T-helper 1 cell treated with Interleukin-12 subunit alpha and Interleukin-12 subunit beta and Interleukin-4 antibody, amounts not matched to agents 30 μg/mL and 1 μg/mL, for 36 hours (primary cell): ENCODE measurements around the gene PKNOX1.
"Not testable (repeated sequence)": the region's sequence is repeated elsewhere in the genome, so short reads cannot be mapped to it uniquely, and the experiment has no call there.

Experiments
- H3K27ac Mint-ChIP-seq: one replicate; pipeline ENCODE4 v1.8.0; 2021; ENCODE audit warnings: mild to moderate bottlenecking, mixed read lengths
- H3K27me3 Mint-ChIP-seq: one replicate; pipeline ENCODE4 v1.8.0; 2021; ENCODE audit warnings: low read depth, mixed read lengths
- H3K36me3 Mint-ChIP-seq: one replicate; pipeline ENCODE4 v1.8.0; 2021; ENCODE audit warnings: low read depth, mixed read lengths
- H3K4me1 Mint-ChIP-seq: one replicate; pipeline ENCODE4 v1.8.0; 2021; ENCODE audit warnings: low read depth, mixed read lengths
- H3K4me3 Mint-ChIP-seq: one replicate; pipeline ENCODE4 v1.8.0; 2021; ENCODE audit warnings: mild to moderate bottlenecking, moderate library complexity, mixed read lengths
- H3K9me3 Mint-ChIP-seq: one replicate; pipeline ENCODE4 v1.8.0; 2021; ENCODE audit warnings: mixed read lengths

PKNOX1 gene

DNA sequence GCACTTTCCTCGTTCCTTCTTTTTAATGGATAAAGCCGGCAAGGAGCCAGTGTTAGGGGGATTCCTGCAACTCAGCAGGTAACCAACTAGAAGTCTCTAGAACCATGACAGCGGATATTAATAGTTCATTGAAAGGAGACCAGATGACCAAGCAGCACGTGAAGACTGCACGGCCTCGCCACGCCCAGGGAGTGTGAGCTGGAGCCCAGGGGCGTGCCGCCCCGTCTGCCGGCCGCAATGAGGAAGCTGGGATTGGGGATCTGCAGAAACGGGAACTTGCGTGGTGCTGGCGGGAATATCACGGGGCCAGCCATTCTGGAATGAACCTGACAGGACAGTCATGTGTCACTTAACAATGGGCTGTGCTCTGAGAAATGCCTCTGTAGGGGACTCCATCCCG is 62.5 kb downstream of the PKNOX1 start:
- not testable (repeated sequence) for H3K36me3 Mint-ChIP-seq

DNA sequence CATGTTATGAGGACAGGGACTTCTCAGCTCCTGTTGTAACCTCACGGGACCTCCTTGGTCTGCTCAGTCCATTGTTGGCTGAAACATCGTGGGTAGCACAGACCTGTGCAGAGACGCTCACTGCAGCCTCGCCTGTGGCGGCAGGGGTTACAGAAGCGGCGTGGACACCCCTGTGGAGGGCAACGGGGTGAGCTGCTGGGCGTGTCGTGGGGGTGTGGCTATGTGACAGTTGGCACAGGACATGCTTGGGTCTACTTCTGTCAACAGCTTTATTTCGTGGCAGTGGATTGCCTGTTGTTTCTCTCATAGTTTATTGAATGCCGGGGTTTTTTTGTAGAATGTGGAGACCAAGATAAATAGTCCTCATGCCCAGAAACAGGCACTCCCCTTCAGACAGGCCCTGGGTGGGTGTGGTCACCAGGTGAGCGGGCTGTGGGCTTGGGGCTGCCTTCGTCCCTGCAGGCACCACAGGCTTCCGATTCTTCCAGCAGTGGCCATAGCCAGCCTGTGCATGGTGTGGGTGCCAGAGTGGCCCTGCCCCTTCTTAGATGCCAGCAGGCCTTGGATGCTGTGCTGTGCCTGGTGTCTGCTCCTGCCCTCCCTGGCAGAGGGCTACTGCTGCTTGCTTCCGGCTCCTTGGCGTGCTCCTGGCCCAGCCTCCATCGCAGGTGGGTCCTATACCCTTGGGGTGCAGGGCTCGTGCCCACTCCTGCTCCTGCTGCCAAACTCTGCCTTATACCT is 63.7 kb downstream of the PKNOX1 start:
- H3K9me3 Mint-ChIP-seq, H3K27ac Mint-ChIP-seq, H3K4me1 Mint-ChIP-seq, H3K27me3 Mint-ChIP-seq, H3K4me3 Mint-ChIP-seq, H3K36me3 Mint-ChIP-seq: not testable (repeated sequence)

More for the DNA sequence above, 62.5 kb downstream of the PKNOX1 start:
- H3K9me3 Mint-ChIP-seq, H3K27ac Mint-ChIP-seq, H3K4me3 Mint-ChIP-seq, H3K27me3 Mint-ChIP-seq, H3K4me1 Mint-ChIP-seq: not testable (repeated sequence)

- not testable (repeated sequence) for H3K9me3 Mint-ChIP-seq, H3K4me1 Mint-ChIP-seq, H3K27me3 Mint-ChIP-seq, H3K36me3 Mint-ChIP-seq, H3K4me3 Mint-ChIP-seq, H3K27ac Mint-ChIP-seq
Measured at GRCh38 chr21:43038659-43039044, 64.3 kb downstream of the PKNOX1 start.

DNA sequence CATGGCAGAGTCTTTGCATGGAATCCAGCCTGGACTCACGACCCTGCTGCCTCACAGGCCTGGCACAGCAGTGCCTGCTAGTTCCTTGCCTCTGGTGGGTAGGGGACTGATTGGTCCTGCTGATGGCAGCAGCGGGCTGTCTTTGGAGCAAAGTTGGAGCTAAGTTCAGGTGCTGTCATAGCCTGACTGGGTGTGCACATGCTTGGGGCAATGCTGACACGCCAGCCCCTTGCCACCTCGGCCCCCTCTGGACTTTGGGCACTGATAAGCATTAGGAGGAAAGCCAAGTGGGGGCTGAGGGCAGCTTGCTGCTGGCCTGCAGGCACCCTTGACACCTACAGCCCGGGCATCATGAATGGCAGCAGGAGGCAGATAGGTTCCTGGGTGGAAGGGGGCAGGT is 67.8 kb downstream of the PKNOX1 start:
- H3K4me1 Mint-ChIP-seq, H3K36me3 Mint-ChIP-seq, H3K9me3 Mint-ChIP-seq, H3K4me3 Mint-ChIP-seq, H3K27me3 Mint-ChIP-seq, H3K27ac Mint-ChIP-seq: not testable (repeated sequence)

DNA sequence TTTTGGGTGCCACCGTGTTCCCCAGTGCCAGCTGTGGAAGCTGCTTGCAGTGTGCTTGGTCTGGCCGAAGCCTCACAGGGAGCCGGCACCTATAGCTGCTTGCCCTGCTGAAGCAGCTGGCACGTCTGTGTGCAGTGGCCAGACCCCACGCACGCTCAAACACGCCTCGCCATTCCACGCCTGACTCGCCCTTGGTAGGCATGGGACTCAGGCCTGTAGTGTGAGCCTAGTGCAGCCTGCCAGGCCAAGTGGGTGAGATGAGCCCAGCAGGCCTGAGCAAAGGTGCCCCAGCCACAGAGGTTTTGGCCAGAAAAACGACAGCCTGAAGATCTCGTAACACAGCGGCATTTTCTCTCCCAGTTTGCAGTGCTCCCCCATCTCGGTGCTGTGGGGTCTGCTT is 68.9 kb downstream of the PKNOX1 start:
- H3K4me1 Mint-ChIP-seq, H3K9me3 Mint-ChIP-seq, H3K27ac Mint-ChIP-seq, H3K36me3 Mint-ChIP-seq, H3K4me3 Mint-ChIP-seq, H3K27me3 Mint-ChIP-seq: not testable (repeated sequence)

DNA sequence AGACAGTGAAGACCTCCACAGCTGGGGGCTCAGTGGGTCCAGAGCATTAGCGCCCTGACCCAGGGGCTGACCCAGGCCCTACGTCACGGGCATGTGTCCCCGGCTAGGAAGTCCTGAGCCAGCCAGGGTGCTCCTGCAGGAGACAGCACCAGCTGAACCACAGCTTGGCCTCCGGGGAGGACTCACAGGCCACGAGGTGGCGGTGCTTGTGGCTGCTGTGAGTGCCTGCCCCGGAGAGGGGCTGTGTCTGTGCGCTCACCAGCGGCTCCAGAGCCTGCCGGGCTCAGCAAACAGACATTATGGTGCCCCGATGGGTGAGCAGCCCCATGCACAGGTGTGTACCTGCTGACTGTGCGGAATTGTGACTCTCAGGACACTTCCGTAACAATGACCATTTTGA is 70.2 kb downstream of the PKNOX1 start:
- H3K9me3 Mint-ChIP-seq, H3K27ac Mint-ChIP-seq, H3K27me3 Mint-ChIP-seq, H3K4me1 Mint-ChIP-seq, H3K4me3 Mint-ChIP-seq, H3K36me3 Mint-ChIP-seq: not testable (repeated sequence)

GRCh38 chr21:43045165-43045875 is 71.0 kb downstream of the PKNOX1 start:
- H3K27me3 Mint-ChIP-seq, H3K9me3 Mint-ChIP-seq, H3K4me1 Mint-ChIP-seq, H3K36me3 Mint-ChIP-seq: not testable (repeated sequence)
- Mint-ChIP-seq H3K4me3 (peak overlapping the region; percentile 34), H3K27ac (peak overlapping the region; percentile 62)

- H3K27ac Mint-ChIP-seq: not testable (repeated sequence)
Measured at GRCh38 chr21:43045876-43046821, 71.8 kb downstream of the PKNOX1 start.

GRCh38 chr21:43053112-43053511 is 78.8 kb downstream of the PKNOX1 start:
- H3K36me3 Mint-ChIP-seq, H3K27me3 Mint-ChIP-seq, H3K4me3 Mint-ChIP-seq, H3K4me1 Mint-ChIP-seq, H3K27ac Mint-ChIP-seq, H3K9me3 Mint-ChIP-seq: not testable (repeated sequence)

More at GRCh38 chr21:43045876-43046821, 71.8 kb downstream of the PKNOX1 start:
- not testable (repeated sequence) for H3K36me3 Mint-ChIP-seq, H3K4me1 Mint-ChIP-seq, H3K27me3 Mint-ChIP-seq, H3K9me3 Mint-ChIP-seq, H3K4me3 Mint-ChIP-seq

DNA sequence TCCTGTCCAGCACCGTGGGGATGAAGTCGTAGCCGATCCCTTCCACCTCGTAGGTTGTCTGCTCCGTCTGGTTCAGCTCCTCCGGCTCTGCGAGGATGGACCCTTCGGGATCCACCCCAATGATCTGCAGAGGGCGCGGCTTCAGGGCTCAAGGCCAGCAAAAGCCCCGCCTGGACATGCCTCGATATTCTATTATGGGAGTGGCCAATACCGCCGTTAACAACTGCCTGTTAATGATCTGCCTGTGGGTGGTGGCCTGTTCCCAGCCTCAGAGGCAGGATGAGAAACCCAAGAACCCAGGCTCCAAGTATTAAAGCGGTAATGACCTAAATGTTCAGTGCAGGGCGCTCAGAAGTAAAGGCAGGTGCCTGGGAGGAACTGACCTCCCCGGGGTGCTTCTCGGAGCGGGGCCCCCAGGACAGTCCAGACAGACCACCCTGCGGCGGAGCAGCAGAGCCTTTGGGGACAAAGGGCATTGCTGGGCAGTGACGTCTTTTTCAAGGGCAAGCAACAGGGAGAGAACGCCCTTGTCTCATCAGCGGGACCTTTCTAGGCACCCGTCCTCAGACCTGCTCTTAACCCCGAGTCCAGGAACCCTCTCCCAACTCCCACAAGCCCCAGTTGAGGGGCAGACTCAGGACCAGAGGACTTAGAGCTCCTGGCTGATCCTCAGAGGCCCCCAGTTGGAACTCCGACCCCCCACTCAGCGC is 88.7 kb downstream of the PKNOX1 start:
- H3K36me3 Mint-ChIP-seq, H3K4me3 Mint-ChIP-seq, H3K27ac Mint-ChIP-seq, H3K4me1 Mint-ChIP-seq, H3K27me3 Mint-ChIP-seq, H3K9me3 Mint-ChIP-seq: not testable (repeated sequence)

- not testable (repeated sequence) for H3K27ac Mint-ChIP-seq, H3K4me1 Mint-ChIP-seq, H3K27me3 Mint-ChIP-seq, H3K4me3 Mint-ChIP-seq, H3K36me3 Mint-ChIP-seq, H3K9me3 Mint-ChIP-seq
Measured at GRCh38 chr21:43064265-43064917, 90.0 kb downstream of the PKNOX1 start.

- not testable (repeated sequence) for H3K27me3 Mint-ChIP-seq, H3K4me1 Mint-ChIP-seq, H3K36me3 Mint-ChIP-seq, H3K4me3 Mint-ChIP-seq, H3K9me3 Mint-ChIP-seq, H3K27ac Mint-ChIP-seq
Measured at GRCh38 chr21:43065991-43066390, 91.6 kb downstream of the PKNOX1 start.

GRCh38 chr21:43066690-43067089 is 92.3 kb downstream of the PKNOX1 start:
- H3K4me1 Mint-ChIP-seq, H3K4me3 Mint-ChIP-seq, H3K9me3 Mint-ChIP-seq, H3K27ac Mint-ChIP-seq, H3K27me3 Mint-ChIP-seq, H3K36me3 Mint-ChIP-seq: not testable (repeated sequence)

- not testable (repeated sequence) for H3K4me1 Mint-ChIP-seq, H3K27me3 Mint-ChIP-seq, H3K36me3 Mint-ChIP-seq, H3K4me3 Mint-ChIP-seq, H3K27ac Mint-ChIP-seq, H3K9me3 Mint-ChIP-seq
Measured at GRCh38 chr21:43068065-43068464, 93.7 kb downstream of the PKNOX1 start.
